GM18505 (cell line): ENCODE data around the gene RARG.

Source experiments
- ATAC-seq: cut with Tn5 transposase; IDR thresholded peaks from one replicate; pipeline ENCODE4 v1.9.1; 2021; ENCODE audit not compliant: unreplicated experiment
- POLR2A ChIP-seq: IDR thresholded peaks from 4 replicates; pipeline ENCODE4 v1.6.1; 2011; ENCODE audit warnings: borderline replicate concordance; ENCODE audit not compliant: insufficient read depth, insufficient read length; ENCODE audit errors: extremely low read depth

Gene RARG

GRCh38 chr12:53235742-53236442 lies 3.9 kb upstream of the RARG start:
- no peak for TF ChIP-seq POLR2A

GRCh38 chr12:53235164-53235563 lies 3.2 kb upstream of the RARG start:
- ATAC-seq: no peak
- no peak for TF ChIP-seq POLR2A

More at GRCh38 chr12:53235742-53236442, 3.9 kb upstream of the RARG start:
- no peak for ATAC-seq

- ATAC-seq: no peak
- TF ChIP-seq POLR2A: no peak
These were observed 2.4 kb upstream of the RARG start for GRCh38 chr12:53234271-53234914.

GRCh38 chr12:53233671-53234121 lies 1.7 kb upstream of the RARG start:
- no peak for TF ChIP-seq POLR2A
- no peak for ATAC-seq

GRCh38 chr12:53232646-53233461 lies 845 bp upstream of the RARG start:
- ATAC-seq: no peak

GRCh38 chr12:53231671-53231920 lies 413 bp downstream of the RARG start:
- no peak for TF ChIP-seq POLR2A
- ATAC-seq: no peak

More at GRCh38 chr12:53232646-53233461, 845 bp upstream of the RARG start:
- no peak for TF ChIP-seq POLR2A

GRCh38 chr12:53230108-53230845 lies 1.7 kb downstream of the RARG start:
- ATAC-seq: no peak
- no peak for TF ChIP-seq POLR2A

GRCh38 chr12:53229454-53229853 lies 2.6 kb downstream of the RARG start:
- TF ChIP-seq POLR2A: no peak
- ATAC-seq: no peak

GRCh38 chr12:53227836-53228235 lies 4.2 kb downstream of the RARG start:
- no peak for TF ChIP-seq POLR2A
- ATAC-seq: no peak

GRCh38 chr12:53227341-53227740 lies 4.7 kb downstream of the RARG start:
- no peak for ATAC-seq
- TF ChIP-seq POLR2A: no peak

- no peak for ATAC-seq
- TF ChIP-seq POLR2A: no peak
These were observed 5.2 kb downstream of the RARG start for GRCh38 chr12:53226815-53227214.

- TF ChIP-seq POLR2A: no peak
These were observed 6.2 kb downstream of the RARG start for GRCh38 chr12:53225635-53226424.

More at GRCh38 chr12:53225635-53226424, 6.2 kb downstream of the RARG start:
- no peak for ATAC-seq
